ENCODE data around the gene ZNF577. TPM values are rescaled to one million over a fixed set of nuclear protein-coding genes. Genes with fewer than 3 reads are reported as not detected.
"Not testable (repeated sequence)": the region's sequence is repeated elsewhere in the genome, so short reads cannot be mapped to it uniquely, and the experiment has no call there.

The ZNF577 gene
- total RNA-seq: 10 to 100 TPM; 13.1 to 32.0 (median 18.7) TPM

DNA sequence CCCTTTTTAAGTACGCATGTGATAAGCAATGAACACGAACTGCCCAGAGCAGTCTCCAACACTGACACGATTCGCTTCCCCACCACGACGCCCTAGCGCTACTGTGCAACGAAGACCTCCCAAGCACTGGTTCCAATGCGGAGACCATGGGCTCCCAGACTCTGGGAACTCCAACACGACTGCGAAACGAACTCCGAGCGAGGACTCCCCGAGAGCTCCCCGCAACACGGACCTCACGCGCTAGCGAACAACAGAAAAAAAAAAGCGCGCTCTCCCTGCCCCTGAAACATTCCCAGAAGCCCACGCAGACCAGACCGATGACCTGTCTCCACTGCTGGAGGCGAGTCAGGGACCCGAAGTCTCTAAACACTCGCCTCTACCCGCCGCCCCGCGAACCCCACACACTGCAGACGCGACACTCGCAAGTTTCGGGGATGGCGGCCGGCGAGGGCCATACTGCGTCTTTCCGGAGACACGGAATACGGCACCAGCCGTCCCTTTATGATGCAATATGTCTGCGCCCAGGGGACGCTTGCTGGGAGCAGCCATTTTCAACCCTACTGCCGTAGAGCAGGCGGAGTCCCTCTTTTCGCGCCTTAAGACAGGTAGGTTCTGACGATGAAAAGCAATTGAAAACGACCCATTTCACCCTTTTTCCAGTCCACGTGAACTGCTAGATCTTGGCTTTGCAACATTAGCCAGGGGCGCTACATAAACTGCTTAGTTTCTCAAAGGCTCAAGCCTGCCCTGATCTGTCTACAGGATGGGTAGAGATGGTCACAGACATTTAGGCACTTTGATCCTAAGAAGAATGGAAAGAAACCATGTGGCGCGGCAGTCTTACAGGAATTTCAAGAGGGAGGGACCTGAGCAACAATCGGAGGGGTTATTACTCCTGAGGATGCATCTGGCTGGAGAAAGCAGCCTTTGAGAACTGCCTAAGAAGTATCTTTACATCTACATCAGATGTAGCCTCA lies at the start of gene ZNF577:
Gene ZNF577 (minus strand): TSS at position 430 of the 977 bp plus-strand sequence. CDS start 7,569 bp downstream, outside the sequence.
- Histone ChIP-seq H3K27ac (peak within 1 kb of the TSS; percentile 21 to 63), H3K4me1 (replicated peaks in 1 of 2) (no peaks in the 10 kb centered on the region), H3K4me3 (peak within 1 kb of the TSS; percentile 31 to 65 (median 47))
- ATAC-seq (replicated peaks in 6 of 8): peak; percentile 95 to 98 (median 97)
- WGBS, 10 experiments: 0 to 79% (median 9%) methylated on average over 2 to 27 of the region's 56 CpGs
- in situ Hi-C loops (cut with MboI; ENCODE audit: low pct_unique_long_range_greater_than_20kb in 2 of 9, low sequenced_read_pairs in 9 of 9, unreplicated experiment in 9 of 9): no loop called here

DNA sequence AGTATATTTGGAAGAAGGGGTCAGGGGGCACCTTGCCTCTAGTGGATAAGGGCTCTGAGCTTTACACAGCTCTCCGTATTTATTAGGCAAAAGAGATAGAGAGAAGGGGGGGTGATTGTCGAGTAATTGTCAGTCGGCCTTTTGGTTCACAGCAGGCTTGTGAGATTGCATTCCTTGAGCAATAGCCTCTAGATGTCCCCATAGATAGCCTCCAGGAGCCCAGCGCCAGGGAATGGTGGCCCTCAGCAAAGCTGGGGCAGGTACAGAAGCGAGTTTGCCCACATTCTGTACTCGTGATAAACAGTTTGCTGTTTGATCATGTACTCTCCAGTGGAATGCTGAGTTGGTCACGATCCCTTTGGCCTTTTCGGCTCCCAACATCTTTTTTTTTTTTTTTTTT lies 44.2 kb upstream of the ZNF577 start:
- Histone ChIP-seq H3K4me3 (no peak overlapping the region), H3K27ac (no peak overlapping the region), H3K4me1 (replicated peaks in 1 of 2) (peaks cover 3 to 6% of the 10 kb centered on the region in 2 donors)
- no peak for ATAC-seq (replicated peaks in 6 of 8)
- in situ Hi-C loops (cut with MboI; ENCODE audit: low pct_unique_long_range_greater_than_20kb in 2 of 9, low sequenced_read_pairs in 9 of 9, unreplicated experiment in 9 of 9): no loop called here
- WGBS, 10 experiments: 50 to 100% (median 88%) methylated on average over 1 to 8 of the region's 8 CpGs; no CpG with 5 or more reads in 1 of the 10 experiments

DNA sequence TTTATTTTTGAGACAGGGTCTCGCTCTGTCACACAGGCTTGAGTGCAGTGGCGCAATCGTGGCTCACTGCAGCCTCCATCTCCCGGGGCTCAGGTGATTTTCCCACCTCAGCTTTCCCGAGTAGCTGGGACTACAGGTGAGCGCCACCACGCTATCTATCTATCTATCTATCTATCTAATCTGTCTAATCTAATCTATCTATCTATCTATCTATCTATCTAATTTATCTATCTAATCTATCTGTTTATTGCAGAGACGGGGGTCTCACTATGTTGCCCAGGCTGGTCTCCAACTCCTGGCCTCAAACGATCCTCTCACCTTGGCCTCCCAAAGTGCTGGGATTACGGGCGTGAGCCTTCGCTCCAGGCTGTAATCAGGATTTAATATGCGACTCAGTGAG lies 40.1 kb upstream of the ZNF577 start:
- 0 to 80% (median 25%) methylated on average over 1 to 10 of the region's 13 CpGs; no CpG with 5 or more reads in 2 of the 10 experiments for WGBS, 10 experiments
- Histone ChIP-seq H3K4me3 (peak overlapping the region; percentile 68 to 96 (median 77)), H3K4me1 (replicated peaks in 1 of 2) (peaks cover 3 to 6% of the 10 kb centered on the region in 2 donors), H3K27ac (peak overlapping the region in 1 of 2 donors; percentile 89)
- no peak for ATAC-seq (replicated peaks in 6 of 8)
- in situ Hi-C loops (cut with MboI; ENCODE audit: low pct_unique_long_range_greater_than_20kb in 2 of 9, low sequenced_read_pairs in 9 of 9, unreplicated experiment in 9 of 9): no loop called here

DNA sequence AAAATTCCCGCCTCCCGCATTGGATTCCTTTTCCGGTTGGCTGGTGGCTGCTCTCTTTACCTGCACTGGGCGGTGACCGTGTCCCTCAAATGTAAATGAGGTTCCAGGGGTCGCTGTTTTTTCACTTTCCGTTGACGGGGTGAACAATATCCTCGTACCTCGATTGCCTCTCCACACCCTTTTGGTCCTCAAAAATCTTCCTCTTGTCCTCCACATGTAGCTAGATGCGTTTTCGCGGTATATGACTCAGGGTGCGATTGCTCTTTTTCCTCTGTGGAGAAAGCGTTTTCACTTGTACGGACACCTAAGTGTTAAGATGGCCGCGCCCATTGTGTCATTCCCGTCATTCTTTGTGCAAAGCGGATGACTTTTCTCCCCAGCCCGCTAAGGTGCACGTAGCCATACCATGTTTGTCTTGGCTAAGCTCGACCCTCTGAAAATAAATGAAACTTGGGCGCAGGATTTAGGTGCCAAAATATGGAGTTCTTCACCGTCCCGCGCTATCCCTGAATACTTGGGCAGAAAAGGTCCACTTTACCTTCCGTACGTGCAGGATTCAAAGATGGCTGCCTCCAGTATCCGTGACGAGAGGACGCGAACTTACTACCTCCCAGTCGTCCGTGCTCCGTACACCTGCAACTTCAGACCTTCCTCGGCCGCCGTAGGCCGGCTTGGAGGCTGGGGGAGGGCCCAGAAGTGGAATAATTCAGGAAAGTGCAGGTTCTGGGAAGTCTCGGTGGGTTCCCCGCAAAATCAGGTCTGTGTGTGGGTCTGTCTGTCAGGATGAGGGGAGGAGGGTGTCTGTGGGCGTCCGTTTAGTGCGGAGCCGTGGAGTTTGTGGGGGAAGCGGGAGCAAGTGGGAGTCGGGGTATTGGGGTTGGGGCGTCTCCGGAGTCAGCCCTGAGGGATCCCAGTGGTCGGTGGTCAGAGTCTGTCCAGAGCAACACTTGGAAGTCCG lies 39.3 kb upstream of the ZNF577 start, which contains the start of gene ZNF613:
Gene ZNF613 (plus strand): TSS at position 689 of the 958 bp plus-strand sequence. CDS start 8,749 bp downstream, outside the sequence.
- Histone ChIP-seq H3K27ac (peak within 1 kb of the TSS; percentile 89 to 97), H3K4me3 (peak within 1 kb of the TSS; percentile 68 to 96 (median 77)), H3K4me1 (replicated peaks in 1 of 2) (peaks cover 3 to 6% of the 10 kb centered on the region in 2 donors)
- in situ Hi-C loops (cut with MboI; ENCODE audit: low pct_unique_long_range_greater_than_20kb in 2 of 9, low sequenced_read_pairs in 9 of 9, unreplicated experiment in 9 of 9): no loop called here
- WGBS, 10 experiments: 0 to 3% (median 0%) methylated on average over 1 to 29 of the region's 52 CpGs; no CpG with 5 or more reads in 1 of the 10 experiments
- ATAC-seq (replicated peaks in 6 of 8): peak; percentile 88 to 95 (median 90)

DNA sequence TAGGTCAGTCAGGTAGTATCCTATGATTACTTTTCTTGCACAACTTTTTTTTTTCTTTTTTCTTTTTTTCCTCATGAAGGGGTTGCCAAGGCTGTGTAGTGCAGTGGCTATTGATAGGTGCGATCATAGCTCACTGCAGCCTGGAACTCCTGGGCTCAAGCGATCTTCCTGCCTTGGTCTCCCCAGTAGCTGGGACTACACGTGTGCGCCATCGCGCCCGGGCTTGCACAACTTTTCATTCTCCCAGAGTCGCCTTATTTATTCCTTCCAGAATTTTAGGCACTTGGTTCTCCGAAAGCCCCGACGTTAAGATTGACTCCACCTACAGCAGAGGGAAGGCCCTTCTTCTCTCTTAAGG lies 38.7 kb upstream of the ZNF577 start:
- 0 to 83% (median 30%) methylated on average over 1 to 10 of the region's 11 CpGs; no CpG with 5 or more reads in 2 of the 10 experiments for WGBS, 10 experiments
- in situ Hi-C loops (cut with MboI; ENCODE audit: low pct_unique_long_range_greater_than_20kb in 2 of 9, low sequenced_read_pairs in 9 of 9, unreplicated experiment in 9 of 9): no loop called here

DNA sequence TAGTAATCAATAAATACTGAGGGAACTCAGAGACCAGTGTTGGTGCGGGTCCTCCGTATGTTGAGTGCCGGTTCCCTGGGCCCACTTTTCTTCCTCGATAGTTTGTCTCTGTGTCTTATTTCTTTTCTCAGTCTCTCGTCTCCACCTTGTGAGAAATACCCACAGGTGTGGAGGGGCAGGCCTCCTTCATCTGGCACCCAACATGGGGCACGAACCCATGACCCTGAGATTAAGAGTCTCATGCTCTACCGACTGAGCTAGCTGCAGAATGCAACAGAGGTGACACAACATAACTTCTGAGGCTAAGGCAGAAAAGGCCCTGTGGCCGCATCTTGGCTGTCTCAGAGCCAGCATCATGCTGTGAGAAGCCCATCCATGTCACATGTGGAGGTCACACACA lies 34.2 kb upstream of the ZNF577 start:
- in situ Hi-C loops (cut with MboI; ENCODE audit: low pct_unique_long_range_greater_than_20kb in 2 of 9, low sequenced_read_pairs in 9 of 9, unreplicated experiment in 9 of 9): no loop called here
- ATAC-seq (replicated peaks in 6 of 8): no peak
- Histone ChIP-seq H3K4me1 (replicated peaks in 1 of 2) (no peaks in the 10 kb centered on the region), H3K27ac (no peak overlapping the region), H3K4me3 (no peak overlapping the region)
- WGBS, 10 experiments: 0 to 93% (median 72%) methylated on average over 1 to 6 of the region's 8 CpGs; no CpG with 5 or more reads in 3 of the 10 experiments

More for the DNA sequence above, 38.7 kb upstream of the ZNF577 start:
- peak overlapping the region; percentile 89 to 97 for H3K27ac ChIP-seq
- peaks cover 3 to 6% of the 10 kb centered on the region in 2 donors for H3K4me1 ChIP-seq (replicated peaks in 1 of 2)
- no peak for ATAC-seq (replicated peaks in 6 of 8)
- H3K4me3 ChIP-seq: peak overlapping the region; percentile 68 to 96 (median 77)

DNA sequence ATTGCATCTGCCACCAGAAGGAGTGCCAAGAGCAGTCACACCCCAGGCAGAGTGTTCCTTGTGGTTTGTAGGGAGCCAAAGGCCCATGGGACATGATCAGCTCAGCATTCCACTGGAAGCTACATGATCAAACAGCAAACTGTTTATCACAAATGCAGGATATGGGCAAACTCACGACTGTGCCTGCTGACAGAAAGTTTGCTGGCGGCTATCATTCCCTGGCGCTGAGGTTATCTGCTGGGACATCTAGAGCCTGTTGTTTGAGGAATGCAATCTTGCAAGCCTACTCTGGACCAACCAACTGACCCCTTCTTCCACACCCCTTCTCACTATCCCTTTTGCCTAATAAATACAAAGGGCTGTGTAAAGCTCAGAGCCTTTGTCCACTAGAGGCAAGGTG lies 31.9 kb upstream of the ZNF577 start:
- Histone ChIP-seq H3K27ac (no peak overlapping the region), H3K4me3 (no peak overlapping the region), H3K4me1 (replicated peaks in 1 of 2) (no peaks in the 10 kb centered on the region)
- ATAC-seq (replicated peaks in 6 of 8): no peak
- WGBS, 10 experiments: 0 to 83% (median 62%) methylated on average over 1 to 3 of the region's 3 CpGs; no CpG with 5 or more reads in 6 of the 10 experiments
- in situ Hi-C loops (cut with MboI; ENCODE audit: low pct_unique_long_range_greater_than_20kb in 2 of 9, low sequenced_read_pairs in 9 of 9, unreplicated experiment in 9 of 9): no loop called here

DNA sequence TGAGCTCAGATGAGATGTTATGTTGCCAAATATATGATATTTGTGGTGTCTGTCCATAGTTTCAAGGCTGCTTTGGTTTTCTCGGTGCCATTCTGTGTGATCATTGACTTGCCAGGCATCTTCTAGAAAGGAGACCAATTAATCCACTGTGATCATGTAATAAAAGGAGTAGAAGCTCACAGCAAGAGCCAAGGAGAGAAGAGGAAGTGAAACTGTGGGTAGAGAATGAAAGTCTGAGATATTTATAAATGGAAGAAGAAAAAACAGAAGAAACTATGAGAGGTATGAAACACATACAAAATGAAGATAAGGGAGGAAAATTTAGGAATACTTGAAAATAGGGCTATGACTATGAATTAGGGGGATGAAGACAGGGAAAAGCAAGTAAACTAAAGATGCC lies 28.4 kb upstream of the ZNF577 start:
- no peak for ATAC-seq (replicated peaks in 6 of 8)
- Histone ChIP-seq H3K4me3 (no peak overlapping the region), H3K4me1 (replicated peaks in 1 of 2) (no peaks in the 10 kb centered on the region), H3K27ac (no peak overlapping the region)
- in situ Hi-C loops (cut with MboI; ENCODE audit: low pct_unique_long_range_greater_than_20kb in 2 of 9, low sequenced_read_pairs in 9 of 9, unreplicated experiment in 9 of 9): no loop called here
- 0 to 70% (median 50%) methylated on average over 1 of the region's 1 CpG; no CpG with 5 or more reads in 3 of the 10 experiments for WGBS, 10 experiments

DNA sequence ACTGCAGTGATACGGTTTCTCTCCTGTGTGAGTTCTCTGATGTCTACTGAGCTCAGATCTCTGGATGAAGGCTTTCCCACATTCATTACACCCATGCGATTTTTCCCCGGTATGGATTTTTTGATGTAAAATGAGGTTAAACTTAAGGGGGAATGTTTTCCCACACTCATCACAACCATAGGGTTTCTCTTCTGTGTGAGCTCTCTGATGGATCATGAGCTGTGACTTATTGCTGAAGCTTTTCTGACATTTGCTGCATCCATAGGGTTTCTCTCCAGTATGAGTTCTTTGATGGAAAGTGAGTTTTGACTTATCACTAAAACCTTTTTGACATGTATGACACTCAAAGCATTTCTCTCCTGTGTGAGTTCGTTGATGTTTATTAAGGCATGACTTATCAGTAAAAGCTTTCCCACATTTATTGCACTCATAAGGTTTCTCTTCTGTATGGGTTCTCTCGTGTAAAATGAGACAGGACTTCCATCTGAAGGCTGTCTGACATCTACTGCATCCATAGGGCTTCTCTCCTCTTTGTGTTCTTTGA lies 27.6 kb upstream of the ZNF577 start:
- no peak for ATAC-seq (replicated peaks in 6 of 8)
- no peak overlapping the region for H3K27ac ChIP-seq
- no peaks in the 10 kb centered on the region for H3K4me1 ChIP-seq (replicated peaks in 1 of 2)
- H3K4me3 ChIP-seq: no peak overlapping the region
- in situ Hi-C loops (cut with MboI; ENCODE audit: low pct_unique_long_range_greater_than_20kb in 2 of 9, low sequenced_read_pairs in 9 of 9, unreplicated experiment in 9 of 9): no loop called here
- WGBS, 10 experiments: 0 to 80% (median 38%) methylated on average over 1 to 5 of the region's 5 CpGs; no CpG with 5 or more reads in 1 of the 10 experiments

DNA sequence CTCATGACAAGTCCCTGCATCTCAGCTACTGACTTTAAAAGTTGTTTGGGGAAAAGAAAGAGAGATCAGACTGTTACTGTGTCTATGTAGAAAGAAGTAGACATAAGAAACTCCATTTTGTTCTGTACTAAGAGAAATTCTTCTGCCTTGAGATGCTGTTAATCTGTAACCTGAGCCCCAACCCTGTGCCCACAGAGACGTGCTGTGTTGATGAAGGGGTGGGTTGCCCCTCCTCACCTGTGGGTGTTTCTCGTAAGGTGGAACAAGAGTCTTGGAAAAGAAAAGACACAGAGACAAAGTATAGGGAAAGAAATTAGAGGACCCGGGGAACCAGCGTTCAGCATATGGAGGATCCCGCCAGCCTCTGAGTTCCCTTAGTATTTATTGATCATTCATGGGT lies 20.2 kb upstream of the ZNF577 start:
- in situ Hi-C loops (cut with MboI; ENCODE audit: low pct_unique_long_range_greater_than_20kb in 2 of 9, low sequenced_read_pairs in 9 of 9, unreplicated experiment in 9 of 9); H3K4me1 ChIP-seq (replicated peaks in 1 of 2); H3K4me3 ChIP-seq; ATAC-seq (replicated peaks in 6 of 8); H3K27ac ChIP-seq: not testable (repeated sequence)
- WGBS, 10 experiments: 0 to 100% (median 76%) methylated on average over 1 to 3 of the region's 5 CpGs; no CpG with 5 or more reads in 5 of the 10 experiments

DNA sequence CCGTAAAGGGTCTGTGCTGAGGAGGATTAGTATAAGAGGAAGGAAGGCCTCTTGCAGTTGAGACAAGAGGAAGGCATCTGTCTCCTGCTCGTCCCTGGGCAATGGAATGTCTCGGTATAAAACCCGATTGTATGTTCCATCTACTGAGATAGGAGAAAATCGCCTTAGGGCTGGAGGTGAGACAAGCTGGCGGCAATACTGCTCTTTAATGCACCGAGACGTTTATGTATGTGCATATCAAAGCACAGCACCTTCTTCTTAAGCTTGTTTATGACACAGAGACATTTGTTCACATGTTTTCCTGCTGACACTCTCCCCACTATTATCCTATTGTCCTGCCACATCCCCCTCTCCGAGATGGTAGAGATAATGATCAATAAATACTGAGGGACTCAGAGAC lies 18.4 kb upstream of the ZNF577 start:
- ATAC-seq (replicated peaks in 6 of 8); H3K27ac ChIP-seq; in situ Hi-C loops (cut with MboI; ENCODE audit: low pct_unique_long_range_greater_than_20kb in 2 of 9, low sequenced_read_pairs in 9 of 9, unreplicated experiment in 9 of 9); H3K4me1 ChIP-seq (replicated peaks in 1 of 2); H3K4me3 ChIP-seq: not testable (repeated sequence)
- WGBS, 10 experiments: 0 to 82% (median 51%) methylated on average over 1 to 7 of the region's 9 CpGs; no CpG with 5 or more reads in 2 of the 10 experiments

DNA sequence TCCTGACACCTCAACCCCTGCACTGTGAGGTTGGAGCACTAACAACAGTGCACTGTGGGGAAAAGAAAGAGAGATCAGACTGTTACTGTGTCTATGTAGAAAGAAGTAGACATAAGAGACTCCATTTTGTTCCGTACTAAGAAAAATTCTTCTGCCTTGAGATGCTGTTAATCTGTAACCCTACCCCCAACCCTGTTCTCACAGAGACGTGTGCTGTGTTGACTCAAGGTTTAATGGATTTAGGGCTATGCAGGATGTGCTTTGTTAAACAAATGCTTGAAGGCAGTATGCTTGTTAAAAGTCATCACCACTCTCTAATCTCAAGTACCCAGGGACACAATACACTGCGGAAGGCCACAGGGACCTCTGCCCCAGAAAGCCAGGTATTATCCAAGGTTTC lies 17.9 kb upstream of the ZNF577 start:
- 80 to 100% methylated on average over 1 of the region's 3 CpGs; no CpG with 5 or more reads in 8 of the 10 experiments for WGBS, 10 experiments
- H3K4me1 ChIP-seq (replicated peaks in 1 of 2); H3K27ac ChIP-seq; H3K4me3 ChIP-seq; in situ Hi-C loops (cut with MboI; ENCODE audit: low pct_unique_long_range_greater_than_20kb in 2 of 9, low sequenced_read_pairs in 9 of 9, unreplicated experiment in 9 of 9); ATAC-seq (replicated peaks in 6 of 8): not testable (repeated sequence)

Measured in motor neuron (in vitro differentiated cells).